Activated CD4-positive, alpha-beta T cell treated with anti-CD3 and anti-CD28 coated beads, Interleukin-10, Interleukin-2, amounts not matched to agents 100 ng/mL and 50 ng/mL, durations not matched to agents 16 hours and 8 hours (primary cell): Measurements from ENCODE around the gene CTAG2.
"Not testable (repeated sequence)": the region's sequence is repeated elsewhere in the genome, so short reads cannot be mapped to it uniquely, and the experiment has no call there.

Source experiments
- DNase-seq: peaks from one replicate; pipeline ENCODE4 v3.0.0-alpha.2; 2020

The CTAG2 gene

GRCh38 chrX:154653413-154653812 lies at the start of gene CTAG2:
TSS of gene CTAG2 (minus strand) at chrX:154653579. CDS start at chrX:154653515, 64 bp downstream.
- not testable (repeated sequence) for DNase-seq

- no peak for DNase-seq
These were observed 45.4 kb upstream of the CTAG2 start for GRCh38 chrX:154698630-154699248.

DNA sequence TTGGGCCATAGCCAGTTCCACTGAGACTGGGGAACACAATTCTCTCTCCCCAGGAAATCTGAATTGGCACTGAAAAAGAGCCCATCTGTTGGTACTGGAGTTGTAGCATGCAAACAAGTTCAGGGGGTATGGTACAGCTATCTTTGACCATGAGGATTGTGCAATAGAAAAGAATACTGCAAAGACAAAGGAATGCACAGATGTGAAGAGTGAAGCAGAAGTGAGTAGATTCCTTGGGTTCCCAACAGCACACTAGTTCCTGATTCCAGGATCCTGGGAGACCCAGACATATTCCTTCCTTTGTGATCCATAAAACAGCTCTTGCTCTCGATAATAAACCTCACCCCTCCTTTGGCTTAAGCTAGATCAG lies 43.3 kb upstream of the CTAG2 start:
- DNase-seq = no peak

DNA sequence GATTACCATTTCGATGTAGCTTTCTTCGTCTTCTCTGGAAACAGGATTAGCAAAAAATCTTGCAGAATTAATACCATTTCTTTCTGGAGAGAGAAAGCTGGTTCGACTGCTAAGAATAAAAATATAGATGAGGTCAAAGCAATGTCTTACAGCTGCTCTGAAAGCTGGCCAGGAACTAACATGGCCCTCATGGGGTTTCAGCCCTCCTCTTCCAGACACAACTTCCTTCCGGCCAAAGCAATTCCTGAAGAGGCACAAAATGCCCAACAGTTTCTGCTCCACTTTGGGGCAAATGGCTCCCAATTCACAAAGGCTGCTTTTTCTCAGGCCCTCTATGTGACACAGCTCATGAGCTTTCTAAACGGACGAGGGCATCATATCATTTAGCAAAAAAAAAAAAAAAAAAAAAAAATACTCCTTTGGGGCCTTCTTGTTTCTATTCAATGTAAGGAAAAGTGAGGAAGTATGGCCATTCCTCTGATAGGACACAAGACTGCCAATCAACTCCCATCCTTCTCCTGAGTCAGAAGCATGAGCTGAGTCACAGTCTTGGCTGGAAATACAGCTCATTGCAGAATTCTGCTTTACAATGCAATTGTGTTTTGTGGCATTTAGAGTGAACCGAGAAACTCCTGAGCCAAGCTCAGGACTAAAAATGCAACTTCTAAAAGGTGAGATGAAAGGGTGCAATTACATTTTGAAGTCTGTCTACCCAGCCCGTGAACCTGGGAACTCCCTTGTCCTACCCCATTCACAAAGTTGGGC lies 42.7 kb upstream of the CTAG2 start:
- DNase-seq = peak; percentile 50

DNA sequence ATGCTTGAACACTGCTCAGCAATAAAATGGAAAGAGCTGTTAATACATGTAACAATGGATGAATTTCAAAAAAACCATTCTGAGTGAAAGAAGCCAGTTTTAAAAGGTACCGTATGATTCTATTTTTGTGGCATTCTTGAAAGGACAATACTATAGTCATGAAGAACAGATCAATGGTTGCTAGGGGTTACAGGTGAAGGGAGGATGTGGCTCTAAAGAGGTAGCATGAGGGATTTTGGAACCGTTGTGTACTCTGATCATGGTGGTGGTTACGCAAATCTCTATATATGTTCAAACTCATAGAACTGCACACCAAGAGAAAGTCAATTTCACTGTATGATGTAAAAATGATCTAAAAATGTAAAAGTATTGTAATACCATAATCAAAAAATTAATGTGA lies 40.0 kb upstream of the CTAG2 start:
- DNase-seq = no peak

- not testable (repeated sequence) for DNase-seq
These were observed 37.1 kb upstream of the CTAG2 start for GRCh38 chrX:154690438-154690837.

DNA sequence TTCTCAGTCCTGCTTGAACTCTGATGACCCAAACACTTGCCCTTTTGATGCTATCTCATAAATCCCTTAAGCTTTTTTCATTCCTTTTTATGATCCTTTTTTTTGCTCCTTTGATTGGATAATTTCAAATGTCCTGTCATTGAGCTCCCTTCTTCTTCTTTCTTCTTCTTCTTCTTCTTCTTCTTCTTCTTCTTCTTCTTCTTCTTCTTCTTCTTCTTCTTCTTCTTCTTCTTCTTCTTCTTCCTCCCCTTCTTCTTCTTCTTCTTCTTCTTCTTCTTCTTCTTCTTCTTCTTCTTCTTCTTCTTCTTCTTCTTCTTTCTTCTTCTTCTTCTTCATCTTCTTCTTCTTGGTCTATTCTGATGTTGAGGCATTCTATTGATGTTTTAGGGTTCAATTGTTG lies 18.7 kb upstream of the CTAG2 start:
- not testable (repeated sequence) for DNase-seq

GRCh38 chrX:154670848-154671247 lies 17.5 kb upstream of the CTAG2 start:
- DNase-seq = not testable (repeated sequence)

DNA sequence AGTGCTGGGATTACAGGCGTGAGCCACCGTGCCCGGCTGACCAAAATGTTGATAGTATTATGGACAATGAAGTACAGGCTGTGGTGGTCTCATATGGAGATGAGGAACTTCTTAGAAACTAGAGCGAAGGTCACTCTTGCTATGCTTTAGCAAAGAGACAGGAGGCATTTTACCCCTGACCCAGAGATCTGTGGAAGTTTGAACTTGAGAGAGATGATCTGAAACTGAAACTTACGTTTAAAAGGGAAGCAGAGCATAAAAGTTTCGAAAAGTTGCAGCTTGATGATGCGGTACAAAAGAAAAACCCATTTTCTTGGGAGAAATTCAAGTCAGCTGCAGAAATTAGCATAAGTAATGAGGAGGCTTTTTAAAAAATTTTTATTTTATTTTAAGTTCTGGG lies 8.5 kb upstream of the CTAG2 start:
- DNase-seq = no peak

DNA sequence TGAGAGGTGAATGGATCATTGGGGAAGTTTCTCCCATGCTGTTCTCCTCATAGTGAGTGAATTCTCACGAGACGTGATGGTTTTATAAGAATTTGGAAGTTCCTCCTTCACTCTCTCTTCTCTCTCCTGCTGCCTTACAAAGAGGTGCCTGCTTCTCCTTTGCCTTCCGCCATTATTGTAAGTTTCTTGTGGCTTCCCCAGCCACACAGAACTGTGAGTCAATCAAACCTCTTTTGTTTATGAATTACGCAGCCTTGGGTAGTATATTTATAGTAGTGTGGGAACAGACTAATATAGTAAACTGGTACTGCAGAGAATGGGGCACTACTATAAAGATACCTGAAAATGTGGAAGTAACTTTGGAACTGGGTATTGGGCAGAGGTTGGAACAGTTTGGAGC lies 7.8 kb upstream of the CTAG2 start:
- no peak for DNase-seq

- peak; percentile 4 for DNase-seq
These were observed 7.2 kb upstream of the CTAG2 start for GRCh38 chrX:154660541-154660940.

- no peak for DNase-seq
These were observed 5.6 kb upstream of the CTAG2 start for GRCh38 chrX:154658957-154659356.

DNA sequence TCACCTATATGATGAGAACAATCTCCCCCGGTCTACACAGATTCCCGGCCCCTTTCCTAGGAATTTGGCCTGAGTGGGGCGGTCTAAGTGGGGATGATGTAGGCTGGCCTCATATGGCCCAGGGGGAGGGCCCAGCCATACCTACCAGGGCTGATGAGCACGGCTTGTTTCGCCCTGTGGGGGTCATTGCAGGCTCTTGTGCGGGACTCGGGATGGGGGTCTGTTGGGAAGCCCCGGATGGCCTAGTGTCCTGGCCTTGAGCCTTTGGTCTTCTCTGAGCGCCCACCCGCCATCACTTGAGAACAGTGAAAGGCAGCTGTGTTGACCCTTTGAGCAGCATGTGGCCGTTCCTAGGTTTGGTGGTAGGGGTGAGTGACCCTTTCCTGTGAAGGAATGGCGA lies 4.8 kb upstream of the CTAG2 start:
- DNase-seq = no peak

- no peak for DNase-seq
These were observed 3.9 kb upstream of the CTAG2 start for GRCh38 chrX:154657226-154657805.

GRCh38 chrX:154655786-154656185 lies 2.4 kb upstream of the CTAG2 start:
- DNase-seq = no peak

DNA sequence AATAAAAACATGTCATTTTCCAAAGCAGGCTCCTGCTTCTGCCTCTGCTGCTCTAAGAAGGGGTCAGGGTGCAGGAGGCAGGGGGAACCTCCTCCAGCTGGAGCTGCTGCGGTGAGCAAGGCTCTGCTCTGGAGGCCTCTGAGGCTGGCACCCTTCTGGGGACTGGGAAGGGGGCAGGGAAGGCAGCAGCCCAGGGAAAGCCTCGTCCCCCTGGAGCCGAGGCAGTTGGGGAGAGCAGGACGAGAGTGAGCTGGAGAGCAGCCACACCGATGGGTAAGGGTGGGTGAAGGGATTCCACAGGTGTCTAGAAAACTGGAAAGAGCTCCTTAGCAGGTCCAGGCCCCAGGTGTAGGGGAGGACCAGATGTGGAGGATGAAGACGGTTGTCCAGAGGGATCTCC lies 2.0 kb upstream of the CTAG2 start:
- no peak for DNase-seq

GRCh38 chrX:154654925-154655324 lies 1.5 kb upstream of the CTAG2 start:
- no peak for DNase-seq

GRCh38 chrX:154654372-154654771 lies 993 bp upstream of the CTAG2 start:
- no peak for DNase-seq

DNA sequence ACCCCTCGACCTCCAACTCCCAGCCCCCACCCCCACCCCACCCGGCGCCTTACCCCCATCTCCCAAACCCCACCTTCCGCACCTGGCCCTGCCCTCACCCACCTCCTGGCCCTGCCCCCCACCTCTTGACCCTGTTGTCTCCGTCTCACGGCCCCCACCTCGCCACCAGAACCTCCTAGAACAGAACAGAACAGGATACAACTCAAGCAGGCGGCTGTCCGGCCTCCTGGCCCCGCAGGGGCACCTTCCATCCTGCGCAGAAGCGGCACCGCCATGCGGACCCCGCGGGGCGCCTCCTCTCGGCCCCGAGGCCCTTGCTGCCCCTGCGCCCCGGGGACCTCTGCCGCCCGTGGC lies 354 bp downstream of the CTAG2 start:
- DNase-seq = no peak

GRCh38 chrX:154652311-154653047 lies 900 bp downstream of the CTAG2 start:
- DNase-seq = no peak

DNA sequence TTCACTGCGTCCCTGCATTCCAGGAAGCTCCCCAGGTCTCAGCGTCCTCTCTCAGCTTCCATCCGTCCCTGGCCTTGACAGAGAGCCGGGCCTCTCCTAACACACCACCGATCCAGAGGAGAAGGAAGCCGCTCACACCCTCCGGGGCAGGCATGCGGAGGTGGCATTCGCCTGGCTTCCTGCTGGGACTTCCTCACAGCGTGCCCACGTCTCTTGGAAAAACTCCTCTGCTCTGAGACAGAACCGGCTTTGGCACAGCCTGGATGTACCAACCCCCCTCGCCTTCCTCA lies 3.2 kb downstream of the CTAG2 start:
- no peak for DNase-seq

GRCh38 chrX:154649503-154650220 lies 3.7 kb downstream of the CTAG2 start:
- no peak for DNase-seq

GRCh38 chrX:154648931-154649330 lies 4.4 kb downstream of the CTAG2 start:
- DNase-seq = no peak
